ENCODE data around the gene MUC6. TPM values are rescaled to one million over a fixed set of nuclear protein-coding genes. Genes with fewer than 3 reads are reported as not detected.

Gene MUC6
- total RNA-seq, 1 experiment from 2014 or later, result not detected

- Histone ChIP-seq H3K9me3 (replicated peaks) (no peaks in the 10 kb centered on the region), H3K36me3 (peaks cover 14% of the 10 kb centered on the region), H3K4me1 (replicated peaks) (no peaks in the 10 kb centered on the region), H3K27me3 (replicated peaks) (no peaks in the 10 kb centered on the region), H3K4me3 (no peak overlapping the region), H3K27ac (no peak overlapping the region)
- no peak for DNase-seq (ENCODE audit: low read depth in 1 of 2, low spot score in 2 of 2)
Observed at GRCh38 chr11:973237-973636, 63.3 kb downstream of the MUC6 start.

- no peaks in the 10 kb centered on the region for H3K4me1 ChIP-seq (replicated peaks)
- H3K27ac ChIP-seq, result no peak overlapping the region
- H3K4me3 ChIP-seq, result no peak overlapping the region
- H3K36me3 ChIP-seq, result peaks cover 12% of the 10 kb centered on the region
- H3K9me3 ChIP-seq (replicated peaks), result no peaks in the 10 kb centered on the region
- H3K27me3 ChIP-seq (replicated peaks), result no peaks in the 10 kb centered on the region
- DNase-seq (ENCODE audit: low read depth in 1 of 2, low spot score in 2 of 2), result no peak
Observed at GRCh38 chr11:972523-973211, 63.9 kb downstream of the MUC6 start.

GRCh38 chr11:971731-972365 is 64.7 kb downstream of the MUC6 start:
- H3K4me1 ChIP-seq (replicated peaks), result no peaks in the 10 kb centered on the region
- no peaks in the 10 kb centered on the region for H3K27me3 ChIP-seq (replicated peaks)
- no peak for DNase-seq (ENCODE audit: low read depth in 1 of 2, low spot score in 2 of 2)

GRCh38 chr11:971092-971690 is 65.3 kb downstream of the MUC6 start:
- no peak for DNase-seq (ENCODE audit: low read depth in 1 of 2, low spot score in 2 of 2)
- no peaks in the 10 kb centered on the region for H3K4me1 ChIP-seq (replicated peaks)
- H3K9me3 ChIP-seq (replicated peaks), result no peaks in the 10 kb centered on the region
- no peak overlapping the region for H3K4me3 ChIP-seq
- peaks cover 4% of the 10 kb centered on the region; the same call in 1 of the 2 replicates for H3K36me3 ChIP-seq
- no peaks in the 10 kb centered on the region for H3K27me3 ChIP-seq (replicated peaks)
- H3K27ac ChIP-seq, result no peak overlapping the region

More at GRCh38 chr11:971731-972365, 64.7 kb downstream of the MUC6 start:
- no peak overlapping the region for H3K4me3 ChIP-seq
- H3K9me3 ChIP-seq (replicated peaks), result no peaks in the 10 kb centered on the region
- no peak overlapping the region for H3K27ac ChIP-seq
- H3K36me3 ChIP-seq, result peaks cover 4% of the 10 kb centered on the region; the same call in 1 of the 2 replicates

GRCh38 chr11:970319-970871 is 66.1 kb downstream of the MUC6 start:
- peaks cover 4% of the 10 kb centered on the region; the same call in 1 of the 2 replicates for H3K36me3 ChIP-seq
- no peaks in the 10 kb centered on the region for H3K4me1 ChIP-seq (replicated peaks)
- no peaks in the 10 kb centered on the region for H3K27me3 ChIP-seq (replicated peaks)
- DNase-seq (ENCODE audit: low read depth in 1 of 2, low spot score in 2 of 2), result no peak
- H3K4me3 ChIP-seq, result no peak overlapping the region
- no peak overlapping the region for H3K27ac ChIP-seq
- H3K9me3 ChIP-seq (replicated peaks), result no peaks in the 10 kb centered on the region

GRCh38 chr11:969651-970205 is 66.8 kb downstream of the MUC6 start:
- no peaks in the 10 kb centered on the region for H3K4me1 ChIP-seq (replicated peaks)
- no peak for DNase-seq (ENCODE audit: low read depth in 1 of 2, low spot score in 2 of 2)
- H3K27me3 ChIP-seq (replicated peaks), result no peaks in the 10 kb centered on the region
- no peak overlapping the region for H3K27ac ChIP-seq
- H3K4me3 ChIP-seq, result no peak overlapping the region
- no peaks in the 10 kb centered on the region for H3K9me3 ChIP-seq (replicated peaks)
- H3K36me3 ChIP-seq, result peaks cover 4% of the 10 kb centered on the region; the same call in 1 of the 2 replicates

- no peaks in the 10 kb centered on the region for H3K27me3 ChIP-seq (replicated peaks)
- H3K36me3 ChIP-seq, result peaks cover 4% of the 10 kb centered on the region; the same call in 1 of the 2 replicates
- H3K9me3 ChIP-seq (replicated peaks), result no peaks in the 10 kb centered on the region
- DNase-seq (ENCODE audit: low read depth in 1 of 2, low spot score in 2 of 2), result no peak
- no peak overlapping the region for H3K4me3 ChIP-seq
- H3K4me1 ChIP-seq (replicated peaks), result no peaks in the 10 kb centered on the region
- H3K27ac ChIP-seq, result no peak overlapping the region
Observed at GRCh38 chr11:968822-969221, 67.7 kb downstream of the MUC6 start.

- Histone ChIP-seq H3K4me1 (replicated peaks) (no peaks in the 10 kb centered on the region), H3K27ac (no peak overlapping the region), H3K9me3 (replicated peaks) (no peaks in the 10 kb centered on the region), H3K27me3 (replicated peaks) (no peaks in the 10 kb centered on the region), H3K4me3 (no peak overlapping the region), H3K36me3 (peaks cover 4% of the 10 kb centered on the region; the same call in 1 of the 2 replicates)
- DNase-seq (ENCODE audit: low read depth in 1 of 2, low spot score in 2 of 2), result no peak
Observed at GRCh38 chr11:967995-968751, 68.3 kb downstream of the MUC6 start.

GRCh38 chr11:965206-965775 is 71.2 kb downstream of the MUC6 start:
- Histone ChIP-seq H3K4me3 (no peak overlapping the region), H3K27me3 (replicated peaks) (no peaks in the 10 kb centered on the region), H3K9me3 (replicated peaks) (no peaks in the 10 kb centered on the region), H3K4me1 (replicated peaks) (no peaks in the 10 kb centered on the region), H3K36me3 (no peaks in the 10 kb centered on the region; the same call in 1 of the 2 replicates), H3K27ac (no peak overlapping the region)
- no peak for DNase-seq (ENCODE audit: low read depth in 1 of 2, low spot score in 2 of 2)

- Histone ChIP-seq H3K4me1 (replicated peaks) (no peaks in the 10 kb centered on the region), H3K27ac (no peak overlapping the region), H3K4me3 (no peak overlapping the region)
Observed at GRCh38 chr11:963852-964251, 72.7 kb downstream of the MUC6 start.

More at GRCh38 chr11:963852-964251, 72.7 kb downstream of the MUC6 start:
- no peak for DNase-seq (ENCODE audit: low read depth in 1 of 2, low spot score in 2 of 2)
- H3K27me3 ChIP-seq (replicated peaks), result no peaks in the 10 kb centered on the region
- no peaks in the 10 kb centered on the region; the same call in 1 of the 2 replicates for H3K36me3 ChIP-seq
- no peaks in the 10 kb centered on the region for H3K9me3 ChIP-seq (replicated peaks)

Measured in SJSA1 (cell line).